OCI-LY3 (cell line): ENCODE data around the gene OPN5.

ENCODE experiments used
- EZH2phosphoT487 ChIP-seq: fragments of 200-600 bp; shearing (Covaris generic); IDR thresholded peaks from 2 replicates; pipeline ENCODE4 v1.6.1; 2018; ENCODE audit warnings: antibody characterized with exemption, mixed run types, low read depth
- TF ChIP-seq, protein P1 (sequence below): fragments of 200-600, 300-600 bp; sonication (generic); IDR thresholded peaks from 2 replicates; pipeline ENCODE4 v1.5.1; 2014; ENCODE audit warnings: antibody characterized with exemption, low read length, low read depth

GRCh38 chr6:47741807-47742206 is 40.0 kb upstream of the OPN5 start:
- TF ChIP-seq, protein P1, sequence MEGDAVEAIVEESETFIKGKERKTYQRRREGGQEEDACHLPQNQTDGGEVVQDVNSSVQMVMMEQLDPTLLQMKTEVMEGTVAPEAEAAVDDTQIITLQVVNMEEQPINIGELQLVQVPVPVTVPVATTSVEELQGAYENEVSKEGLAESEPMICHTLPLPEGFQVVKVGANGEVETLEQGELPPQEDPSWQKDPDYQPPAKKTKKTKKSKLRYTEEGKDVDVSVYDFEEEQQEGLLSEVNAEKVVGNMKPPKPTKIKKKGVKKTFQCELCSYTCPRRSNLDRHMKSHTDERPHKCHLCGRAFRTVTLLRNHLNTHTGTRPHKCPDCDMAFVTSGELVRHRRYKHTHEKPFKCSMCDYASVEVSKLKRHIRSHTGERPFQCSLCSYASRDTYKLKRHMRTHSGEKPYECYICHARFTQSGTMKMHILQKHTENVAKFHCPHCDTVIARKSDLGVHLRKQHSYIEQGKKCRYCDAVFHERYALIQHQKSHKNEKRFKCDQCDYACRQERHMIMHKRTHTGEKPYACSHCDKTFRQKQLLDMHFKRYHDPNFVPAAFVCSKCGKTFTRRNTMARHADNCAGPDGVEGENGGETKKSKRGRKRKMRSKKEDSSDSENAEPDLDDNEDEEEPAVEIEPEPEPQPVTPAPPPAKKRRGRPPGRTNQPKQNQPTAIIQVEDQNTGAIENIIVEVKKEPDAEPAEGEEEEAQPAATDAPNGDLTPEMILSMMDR = no peak
- TF ChIP-seq EZH2phosphoT487 = no peak
